GM12874 (cell line): Measurements from ENCODE around the gene IRF4.

Experiments
- TF ChIP-seq, protein P1 (sequence below): IDR thresholded peaks from 2 replicates; pipeline ENCODE4 v1.5.1; 2011; ENCODE audit warnings: low read depth, mild to moderate bottlenecking, control low read depth, low read length, moderate library complexity; ENCODE audit not compliant: insufficient read depth

Gene IRF4

DNA sequence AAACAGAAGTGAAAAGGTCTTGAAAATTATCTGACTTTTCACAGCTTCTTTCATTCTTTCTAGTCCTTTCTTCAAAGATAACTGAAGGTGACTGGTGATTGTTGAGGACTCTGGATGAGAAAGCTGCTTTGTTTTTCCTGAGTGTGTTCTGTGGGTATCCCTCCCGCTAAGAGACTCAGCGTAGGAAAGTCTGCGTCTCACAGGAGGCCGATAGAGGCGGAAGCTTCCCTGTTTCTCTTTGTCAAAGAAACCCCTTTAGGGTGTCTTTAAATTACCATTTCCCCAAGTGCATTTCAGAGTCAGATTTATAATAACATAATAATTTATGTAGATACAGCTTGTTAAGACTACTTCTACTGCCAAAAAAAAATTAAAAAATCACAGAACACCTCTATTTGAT lies 31.2 kb upstream of the IRF4 start:
- TF ChIP-seq, protein P1, sequence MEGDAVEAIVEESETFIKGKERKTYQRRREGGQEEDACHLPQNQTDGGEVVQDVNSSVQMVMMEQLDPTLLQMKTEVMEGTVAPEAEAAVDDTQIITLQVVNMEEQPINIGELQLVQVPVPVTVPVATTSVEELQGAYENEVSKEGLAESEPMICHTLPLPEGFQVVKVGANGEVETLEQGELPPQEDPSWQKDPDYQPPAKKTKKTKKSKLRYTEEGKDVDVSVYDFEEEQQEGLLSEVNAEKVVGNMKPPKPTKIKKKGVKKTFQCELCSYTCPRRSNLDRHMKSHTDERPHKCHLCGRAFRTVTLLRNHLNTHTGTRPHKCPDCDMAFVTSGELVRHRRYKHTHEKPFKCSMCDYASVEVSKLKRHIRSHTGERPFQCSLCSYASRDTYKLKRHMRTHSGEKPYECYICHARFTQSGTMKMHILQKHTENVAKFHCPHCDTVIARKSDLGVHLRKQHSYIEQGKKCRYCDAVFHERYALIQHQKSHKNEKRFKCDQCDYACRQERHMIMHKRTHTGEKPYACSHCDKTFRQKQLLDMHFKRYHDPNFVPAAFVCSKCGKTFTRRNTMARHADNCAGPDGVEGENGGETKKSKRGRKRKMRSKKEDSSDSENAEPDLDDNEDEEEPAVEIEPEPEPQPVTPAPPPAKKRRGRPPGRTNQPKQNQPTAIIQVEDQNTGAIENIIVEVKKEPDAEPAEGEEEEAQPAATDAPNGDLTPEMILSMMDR, result no peak

DNA sequence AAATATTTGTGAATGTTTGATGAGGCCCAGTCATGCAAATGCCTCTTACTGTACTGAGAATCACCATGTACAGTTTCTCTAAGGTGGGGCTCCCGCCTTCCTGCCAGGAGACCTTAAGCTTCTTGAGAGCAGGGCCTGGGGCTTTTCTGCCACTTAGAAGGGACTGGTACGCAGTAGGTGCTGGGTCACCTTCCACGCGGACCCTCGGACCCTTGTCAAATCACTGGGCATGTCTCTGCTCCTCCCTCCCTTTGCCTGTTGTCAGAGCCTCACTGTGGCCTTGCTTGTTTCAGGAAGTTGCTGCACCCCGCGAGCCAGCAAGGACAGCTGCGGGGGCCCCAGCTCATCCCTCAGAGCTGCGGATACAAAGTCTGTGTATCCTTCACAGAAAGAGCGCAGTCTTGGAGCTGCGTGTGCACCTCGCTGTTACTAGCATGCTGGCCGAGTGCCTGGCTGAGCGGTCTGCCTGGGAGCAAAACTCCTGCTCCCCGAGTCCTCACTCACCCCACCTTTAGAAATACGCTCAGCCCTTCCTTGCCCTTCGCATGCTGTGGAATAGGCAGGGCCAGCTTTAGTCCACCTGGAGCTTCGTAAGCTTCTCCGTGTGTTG lies 30.7 kb upstream of the IRF4 start:
- TF ChIP-seq, protein P1, result no peak

- TF ChIP-seq, protein P1, result no peak
Measured at GRCh38 chr6:361411-362132, 30.0 kb upstream of the IRF4 start.

- TF ChIP-seq, protein P1, result no peak
Measured at GRCh38 chr6:362231-362923, 29.2 kb upstream of the IRF4 start.

DNA sequence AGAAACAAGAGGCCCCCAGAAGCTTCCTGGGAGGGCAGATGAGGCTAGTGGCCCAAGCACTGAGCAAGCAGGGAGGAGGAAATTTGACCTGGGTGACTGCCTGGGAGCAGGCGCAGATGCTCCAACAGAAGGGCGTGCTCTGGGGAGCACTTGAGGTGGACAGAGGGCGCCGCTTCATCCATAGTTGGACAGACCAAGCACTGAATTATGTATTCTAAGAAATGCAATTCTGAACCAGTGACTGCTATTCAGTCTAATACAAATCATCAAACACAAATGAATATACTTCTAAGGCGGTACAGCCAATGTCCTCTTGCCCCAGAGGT lies 28.7 kb upstream of the IRF4 start:
- TF ChIP-seq, protein P1, result no peak

DNA sequence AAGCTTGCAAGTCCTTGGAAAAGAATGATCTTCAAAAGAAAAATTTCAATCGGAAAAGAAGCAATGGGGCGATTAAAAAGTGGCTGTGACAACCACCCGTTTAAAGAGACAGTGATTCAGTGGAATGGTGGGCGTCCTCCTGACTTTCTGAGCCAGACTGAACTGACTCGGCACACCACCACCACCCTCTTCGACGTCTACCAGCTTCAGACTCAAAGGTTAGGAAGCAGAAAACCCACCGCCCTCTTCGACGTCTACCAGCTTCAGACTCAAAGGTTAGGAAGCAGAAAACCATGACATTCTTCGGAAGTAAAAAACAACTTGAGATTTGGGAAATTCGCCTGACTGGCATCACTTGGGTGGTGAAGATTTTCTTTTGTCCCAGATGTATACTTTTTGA lies 28.3 kb upstream of the IRF4 start:
- TF ChIP-seq, protein P1, result no peak

DNA sequence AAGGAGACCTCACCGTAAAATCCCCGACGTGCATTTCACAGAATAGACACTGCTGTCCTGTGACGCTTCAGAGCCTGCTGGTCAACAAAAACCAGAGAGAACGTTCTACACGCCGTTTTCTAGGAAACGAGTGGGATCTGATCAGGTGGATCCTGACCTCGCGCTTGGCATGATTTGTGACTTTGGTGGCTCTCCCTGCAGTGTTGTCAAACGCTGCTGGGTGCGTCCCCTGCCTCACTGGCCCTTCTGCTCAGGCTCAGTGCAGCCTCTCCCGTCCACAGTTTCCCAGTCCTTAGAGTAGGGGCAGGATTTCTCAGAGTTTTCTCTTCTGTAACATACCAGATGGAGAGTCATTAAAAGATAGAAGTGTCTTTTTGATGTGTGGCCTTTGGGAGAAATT lies 27.6 kb upstream of the IRF4 start:
- TF ChIP-seq, protein P1, result no peak
